GM18499 (cell line): Measurements from ENCODE around the gene ZNF714.

Experiments used
- ATAC-seq: cut with Tn5 transposase; IDR thresholded peaks from one replicate; pipeline ENCODE4 v1.9.1; 2021; ENCODE audit warnings: moderate number of reproducible peaks; ENCODE audit not compliant: insufficient read depth, unreplicated experiment

The ZNF714 gene

DNA sequence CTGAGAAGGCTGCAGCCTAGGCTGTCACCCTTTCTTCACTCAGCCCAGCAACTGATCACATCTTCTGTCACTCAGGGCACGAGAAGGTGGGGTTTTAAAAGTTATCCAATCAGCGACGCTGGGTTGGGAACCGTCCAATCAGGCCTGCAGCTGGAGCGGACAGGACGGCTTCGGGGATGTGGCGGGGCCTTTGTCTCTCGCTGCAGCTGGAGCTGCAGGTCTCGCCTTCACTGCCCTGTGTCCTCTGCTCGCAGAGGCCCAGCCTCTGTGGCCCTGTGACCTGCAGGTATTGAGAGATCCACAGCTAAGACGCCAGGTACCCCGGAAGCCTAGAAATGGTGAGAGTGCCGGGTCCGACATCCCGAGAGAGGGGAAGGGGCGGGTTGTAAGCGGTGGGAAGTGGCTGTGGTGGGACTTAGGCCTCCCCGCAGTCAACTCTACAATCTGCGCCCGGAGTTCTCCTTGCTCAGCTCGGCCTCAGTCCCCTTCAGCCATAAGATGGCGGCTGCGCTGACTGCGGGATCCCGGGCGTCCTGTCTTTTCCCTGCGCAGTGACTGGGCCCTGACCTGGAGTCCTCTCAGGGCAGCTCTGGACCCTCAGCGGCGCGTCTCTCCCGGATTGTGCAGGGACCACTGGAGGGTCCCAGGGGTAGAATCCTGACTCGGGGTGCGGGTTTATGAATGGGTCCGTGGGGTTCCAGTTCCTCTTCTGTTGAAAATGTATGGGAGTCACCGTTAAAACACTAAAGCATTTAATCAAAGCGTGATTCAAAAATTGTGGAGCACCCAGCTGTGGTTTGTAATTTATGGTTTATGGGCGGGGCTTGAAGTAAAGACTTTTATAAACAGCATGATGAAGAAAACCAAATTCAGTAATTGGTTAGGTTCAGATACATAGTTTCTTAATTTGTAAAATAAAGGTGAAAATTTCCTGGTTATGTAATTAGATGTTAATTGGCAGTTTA, at the start of gene ZNF714:
Gene ZNF714 (plus strand): TSS at position 193 of the 965 bp plus-strand sequence. CDS start 16,066 bp downstream, outside the sequence.
- peak; percentile 96 for ATAC-seq

GRCh38 chr19:21045028-21045427, 37.0 kb upstream of the ZNF714 start:
- ATAC-seq, result no peak

DNA sequence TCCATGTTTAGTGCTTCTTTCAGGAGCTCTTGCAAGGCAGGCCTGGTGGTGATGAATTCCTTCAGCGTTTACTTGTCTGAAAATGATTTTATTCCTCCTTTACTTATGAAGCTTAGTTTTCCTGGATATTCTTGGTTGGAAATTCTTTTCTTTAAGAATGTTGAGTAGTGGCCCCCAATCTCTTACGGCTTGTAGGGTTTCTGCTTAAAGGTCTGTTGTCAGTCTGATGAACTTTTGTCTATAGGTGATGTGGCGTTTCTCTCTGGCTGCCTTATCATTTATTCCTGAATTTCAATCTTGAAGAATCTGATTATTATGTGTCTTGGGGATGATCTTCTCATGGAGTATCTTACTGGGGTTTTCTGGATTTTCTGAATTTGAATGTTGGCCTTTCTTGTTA, 35.5 kb upstream of the ZNF714 start:
- ATAC-seq, result no peak

GRCh38 chr19:21047716-21048115, 34.3 kb upstream of the ZNF714 start:
- no peak for ATAC-seq

- no peak for ATAC-seq
These were observed 29.1 kb upstream of the ZNF714 start for GRCh38 chr19:21052902-21053301.

DNA sequence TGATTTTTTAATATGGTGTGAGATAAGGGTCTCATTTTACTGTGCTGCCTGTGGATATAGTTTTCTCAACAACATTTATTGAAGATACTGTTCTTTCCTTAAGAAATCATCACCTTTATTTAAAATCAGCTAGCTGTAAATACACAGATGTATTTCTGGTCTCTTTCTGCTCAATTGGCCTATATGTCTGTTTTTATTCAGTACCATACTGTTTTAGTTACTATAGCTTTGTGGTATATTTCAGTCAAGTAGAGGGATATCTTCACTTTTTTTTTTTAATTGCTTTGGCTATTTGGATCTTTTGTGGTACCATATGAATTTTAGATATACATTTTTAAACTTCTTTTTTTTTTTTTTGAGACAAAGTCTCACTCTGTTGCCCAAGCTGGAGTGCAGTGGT, 16.7 kb upstream of the ZNF714 start:
- ATAC-seq, result no peak

GRCh38 chr19:21084343-21084742, 2.3 kb downstream of the ZNF714 start:
- ATAC-seq, result no peak

DNA sequence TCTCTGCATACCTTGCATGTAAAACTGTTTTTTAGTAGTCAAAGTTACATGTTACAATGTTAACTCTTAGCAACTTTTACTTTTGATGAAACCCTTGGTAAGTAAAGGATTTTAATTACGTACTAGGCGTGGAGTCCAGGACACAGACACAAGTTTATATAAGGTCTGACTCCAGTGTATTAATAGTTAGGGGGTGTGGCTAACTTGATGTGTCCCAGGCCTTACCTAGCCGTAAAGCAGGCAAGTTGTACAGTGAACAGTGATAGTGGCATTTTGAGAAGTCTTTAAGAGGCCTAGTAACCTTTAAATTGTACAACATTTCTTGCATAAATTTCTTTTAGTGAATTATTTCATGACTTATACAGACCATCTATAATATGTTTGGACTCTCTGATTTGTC, 5.9 kb downstream of the ZNF714 start:
- ATAC-seq, result no peak

DNA sequence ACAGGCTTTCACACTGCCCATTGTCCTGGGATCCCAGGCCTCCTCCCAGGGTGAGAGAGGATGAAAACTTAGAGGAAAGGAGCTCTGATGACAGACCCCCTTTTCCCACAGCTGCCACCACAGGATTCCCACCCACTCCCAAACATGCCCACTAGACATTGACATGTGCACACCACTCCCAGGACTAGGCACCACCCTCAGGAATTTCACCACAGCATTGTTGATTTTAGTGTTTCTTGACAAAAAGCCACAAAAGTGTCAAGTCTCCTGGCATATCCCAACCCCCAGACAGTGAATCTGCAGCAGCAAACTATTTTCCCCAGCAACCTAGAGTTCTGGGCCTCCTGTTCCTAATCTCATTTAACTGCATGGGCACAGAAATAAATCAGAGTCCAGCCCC, 10.1 kb downstream of the ZNF714 start:
- no peak for ATAC-seq

GRCh38 chr19:21094347-21095025, 12.5 kb downstream of the ZNF714 start:
- no peak for ATAC-seq

DNA sequence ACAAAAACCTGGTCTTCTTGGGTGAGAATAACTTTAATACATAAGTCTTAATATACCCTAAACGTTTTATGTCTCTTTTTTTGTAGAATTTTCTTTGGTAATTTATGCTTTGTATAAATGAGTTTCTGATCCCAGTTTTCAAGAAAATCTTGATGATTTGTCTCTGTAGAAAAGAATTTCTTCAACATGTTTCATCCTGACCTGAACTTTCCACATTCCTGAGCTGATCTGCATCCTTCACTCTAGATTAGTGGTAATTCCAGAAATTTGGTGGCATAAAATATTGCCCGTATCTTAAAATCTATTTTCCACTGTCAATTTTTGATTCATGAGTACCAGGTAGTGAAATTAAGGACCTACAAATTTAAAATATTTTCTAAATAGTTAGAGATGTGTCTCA, 16.3 kb downstream of the ZNF714 start:
- no peak for ATAC-seq

- ATAC-seq, result no peak
These were observed 19.7 kb downstream of the ZNF714 start for GRCh38 chr19:21101521-21102242.

DNA sequence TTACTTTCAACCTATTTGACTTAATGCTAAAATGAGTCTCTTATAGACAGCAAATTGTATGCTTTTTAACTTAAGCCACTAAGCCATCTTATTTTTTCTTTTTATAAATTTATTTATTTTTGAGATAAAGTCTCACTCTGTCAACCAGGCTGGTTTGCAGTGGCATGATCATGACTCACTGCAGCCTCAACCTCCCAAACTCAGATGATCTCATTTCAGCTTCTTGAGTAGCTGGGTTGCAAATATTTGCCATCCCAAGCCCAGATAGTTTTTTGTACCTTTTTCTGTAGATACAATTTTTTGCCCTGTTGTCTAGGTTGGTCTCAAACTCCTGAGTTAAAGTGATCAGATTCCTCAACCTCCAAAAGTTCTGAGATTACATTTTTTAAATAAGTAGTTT, 27.1 kb downstream of the ZNF714 start:
- no peak for ATAC-seq

GRCh38 chr19:21110183-21110582, 28.2 kb downstream of the ZNF714 start:
- no peak for ATAC-seq

DNA sequence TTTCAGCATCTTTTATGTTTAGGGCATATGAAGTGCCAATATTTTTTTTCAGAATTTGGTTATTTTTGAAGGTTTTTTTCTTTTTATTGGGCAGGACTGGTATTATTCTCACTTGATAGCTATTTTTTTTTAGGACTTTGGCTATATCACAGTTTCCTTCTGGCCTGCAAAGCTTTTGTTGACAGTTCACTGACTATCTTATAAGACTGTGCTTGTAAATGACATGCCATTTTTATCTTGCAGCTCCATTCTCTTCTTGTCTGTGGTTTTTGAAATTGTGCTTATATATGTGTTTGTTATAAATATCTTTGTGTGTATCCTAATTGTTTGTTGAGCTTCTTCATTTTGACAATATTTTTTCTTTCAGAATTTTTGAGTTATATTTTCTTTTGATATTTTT, 33.4 kb downstream of the ZNF714 start:
- ATAC-seq, result no peak

GRCh38 chr19:21117041-21117907, 35.3 kb downstream of the ZNF714 start:
- no peak for ATAC-seq

DNA sequence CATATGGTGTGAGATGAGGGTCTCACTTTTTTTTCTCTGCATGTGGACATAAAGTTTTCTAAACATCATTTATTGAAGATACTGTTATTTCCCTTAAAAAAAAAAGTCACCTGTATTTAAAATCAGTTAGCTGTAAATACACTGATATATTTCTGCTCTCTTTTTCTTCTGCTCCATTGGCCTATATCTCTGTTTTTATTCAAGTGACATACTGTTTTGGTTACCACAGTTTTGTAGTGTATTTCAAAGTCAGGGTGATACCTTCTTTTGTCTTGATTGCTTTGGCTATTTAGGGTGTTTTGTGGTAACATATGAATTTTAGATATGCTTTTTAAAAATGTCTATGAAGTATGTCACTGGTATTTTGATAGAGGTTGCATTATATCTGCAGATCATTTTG, 44.1 kb downstream of the ZNF714 start:
- ATAC-seq, result no peak

GRCh38 chr19:21127001-21127400, 45.0 kb downstream of the ZNF714 start:
- no peak for ATAC-seq

GRCh38 chr19:21127898-21128297, 45.9 kb downstream of the ZNF714 start:
- no peak for ATAC-seq
